Endodermal cell (in vitro differentiated cells): ENCODE measurements around the gene AMOTL2. TPM values are rescaled to one million over a fixed set of nuclear protein-coding genes. Genes with fewer than 3 reads are reported as not detected.

Source experiments
- DNase-seq: peaks from one replicate; pipeline ENCODE4 v3.0.0-alpha.2; 2017
- H3K27ac ChIP-seq: 2 replicates; pipeline ENCODE4 v1.5.1; 2013; ENCODE audit warnings: mild to moderate bottlenecking, low read depth, low read length, moderate library complexity
- H3K27me3 ChIP-seq: 2 replicates; pipeline ENCODE4 v1.6.1; 2013; ENCODE audit warnings: mild to moderate bottlenecking, low read length, moderate library complexity; ENCODE audit not compliant: insufficient read depth, control insufficient read depth, poor library complexity, severe bottlenecking
- H3K36me3 ChIP-seq: 2 replicates; pipeline ENCODE4 v1.7.0; 2013; ENCODE audit warnings: mild to moderate bottlenecking, low read length, moderate library complexity; ENCODE audit not compliant: control insufficient read depth, insufficient read depth
- H3K4me1 ChIP-seq: one replicate; pipeline ENCODE4 v1.7.0; 2013; ENCODE audit warnings: low read length; ENCODE audit not compliant: control insufficient read depth, insufficient read depth
- H3K4me3 ChIP-seq: 2 replicates; pipeline ENCODE4 v1.5.1; 2013; ENCODE audit warnings: mild to moderate bottlenecking, low read length, moderate library complexity
- H3K9ac ChIP-seq: 2 replicates; pipeline ENCODE4 v1.6.1; 2013; ENCODE audit warnings: mild to moderate bottlenecking, low read length, moderate library complexity; ENCODE audit not compliant: poor library complexity, severe bottlenecking; ENCODE audit errors: extremely low read depth
- H3K9me3 ChIP-seq: 2 replicates; pipeline ENCODE4 v1.6.1; 2013; ENCODE audit warnings: mild to moderate bottlenecking, low read length, moderate library complexity; ENCODE audit not compliant: control insufficient read depth
- H3K27ac Mint-ChIP-seq: 2 replicates; pipeline ENCODE4 v1.8.0; 2020; ENCODE audit warnings: mixed read lengths
- H3K27me3 Mint-ChIP-seq: 2 replicates; pipeline ENCODE4 v1.8.0; 2021; ENCODE audit warnings: mild to moderate bottlenecking, mixed read lengths; ENCODE audit not compliant: insufficient read depth
- H3K36me3 Mint-ChIP-seq: 2 replicates; pipeline ENCODE4 v1.8.0; 2020; ENCODE audit warnings: low read depth, mixed read lengths
- H3K4me1 Mint-ChIP-seq: 2 replicates; pipeline ENCODE4 v1.8.0; 2020; ENCODE audit warnings: mixed read lengths
- H3K4me3 Mint-ChIP-seq: 2 replicates; pipeline ENCODE4 v1.8.0; 2020; ENCODE audit warnings: mild to moderate bottlenecking, moderate library complexity, mixed read lengths
- H3K9me3 Mint-ChIP-seq: 2 replicates; pipeline ENCODE4 v1.8.0; 2020; ENCODE audit warnings: mild to moderate bottlenecking, mixed read lengths
- CTCF ChIP-seq: fragments of 200-600 bp; sonication (generic); conservative IDR thresholded peaks from 2 replicates; pipeline ENCODE4 v1.5.0; 2021; ENCODE audit warnings: antibody characterized with exemption, mild to moderate bottlenecking
- WGBS, 2 experiments: methylation state at CpG; one replicate each; pipeline versions ENCODE4 v1.1.5 to v1.1.7; 2013; ENCODE audit warnings: missing lambda C conversion rate in 2 of 2, mixed read lengths in 1 of 2; ENCODE audit not compliant: insufficient coverage in 1 of 2, insufficient read length in 1 of 2; 5-methylcytosine and 5-hydroxymethylcytosine counted together
- total RNA-seq, 2 donors: library from RNA; stranded (reverse); fragmentation: NEBNext Ultra II Directional in 1 of 2; extraction: Animal tissue kit (Norgen Biotek cat#: 25700) in 1 of 2; gene quantifications; 2 replicates in 1 of 2; 3 replicates in 1 of 2; pipeline ENCODE4 v1.2.1, GENCODE V29; 2021

The AMOTL2 gene
- total RNA-seq, 2 donors from 2014 or later: 109 to 153 TPM

- H3K4me3 ChIP-seq: no peak overlapping the region
- no peaks in the 10 kb centered on the region for H3K36me3 Mint-ChIP-seq
- no peak for TF ChIP-seq CTCF
- H3K27me3 ChIP-seq: no peaks in the 10 kb centered on the region
- H3K27me3 Mint-ChIP-seq: peaks cover 15% of the 10 kb centered on the region
- H3K27ac ChIP-seq: no peak overlapping the region
- H3K36me3 ChIP-seq: no peaks in the 10 kb centered on the region
- no peak overlapping the region for H3K4me3 Mint-ChIP-seq
- H3K9me3 ChIP-seq: no peaks in the 10 kb centered on the region
- H3K9ac ChIP-seq: no peak overlapping the region
- H3K27ac Mint-ChIP-seq: peak overlapping the region; percentile 39
- WGBS, 2 experiments: 69 to 79% methylated on average over 14 of the region's 14 CpGs
- H3K4me1 ChIP-seq: peaks cover 10% of the 10 kb centered on the region
- H3K9me3 Mint-ChIP-seq: no peaks in the 10 kb centered on the region
- H3K4me1 Mint-ChIP-seq: peaks cover 24% of the 10 kb centered on the region
- peak; percentile 68 for DNase-seq
Measured at GRCh38 chr3:134315286-134316106, 58.8 kb downstream of the AMOTL2 start.

DNA sequence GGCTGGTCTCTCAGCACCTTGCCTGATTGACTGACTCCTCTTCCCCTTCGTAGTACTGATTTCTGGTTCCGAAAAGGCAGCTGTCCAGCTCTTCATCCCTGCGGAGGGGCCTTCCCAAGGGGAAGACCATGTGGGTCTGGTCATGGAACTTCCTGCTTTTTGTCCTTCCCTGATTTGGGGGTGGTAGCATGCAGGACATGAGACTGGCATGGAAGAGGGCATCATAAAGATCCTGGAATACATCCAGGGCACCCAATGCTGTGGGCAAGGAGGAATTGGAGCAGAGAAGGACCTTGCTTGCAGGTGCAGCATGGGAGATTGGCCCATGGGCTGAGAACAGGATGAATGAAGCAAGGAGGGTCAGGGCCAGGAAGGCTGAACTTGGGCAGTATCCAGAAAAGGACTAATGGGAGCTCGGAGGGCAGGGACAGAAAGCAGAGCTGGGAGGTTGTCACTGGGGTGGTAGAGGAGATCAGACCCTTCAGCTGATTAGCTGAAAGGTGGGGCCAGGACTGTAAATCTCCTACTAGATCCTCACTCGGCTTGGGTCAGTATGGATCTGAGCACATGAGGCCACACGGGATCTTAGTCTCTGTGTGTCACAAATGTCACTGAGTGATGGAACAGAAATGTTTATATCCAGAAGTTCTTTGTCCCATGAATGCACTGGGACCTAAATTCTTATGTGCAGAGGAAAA, 59.5 kb downstream of the AMOTL2 start:
- H3K4me1 ChIP-seq: peaks cover 10% of the 10 kb centered on the region
- no peak for TF ChIP-seq CTCF
- no peaks in the 10 kb centered on the region for H3K27me3 ChIP-seq
- Mint-ChIP-seq H3K4me1 (peaks cover 28% of the 10 kb centered on the region), H3K36me3 (no peaks in the 10 kb centered on the region), H3K27me3 (peaks cover 19% of the 10 kb centered on the region), H3K27ac (peak overlapping the region; percentile 12), H3K9me3 (no peaks in the 10 kb centered on the region), H3K4me3 (no peak overlapping the region)
- no peaks in the 10 kb centered on the region for H3K36me3 ChIP-seq
- WGBS, 2 experiments: 93 to 95% methylated on average over 4 to 6 of the region's 6 CpGs
- no peak overlapping the region for H3K27ac ChIP-seq
- no peak overlapping the region for H3K9ac ChIP-seq
- H3K9me3 ChIP-seq: no peaks in the 10 kb centered on the region
- H3K4me3 ChIP-seq: no peak overlapping the region
- DNase-seq: peak; percentile 55

DNA sequence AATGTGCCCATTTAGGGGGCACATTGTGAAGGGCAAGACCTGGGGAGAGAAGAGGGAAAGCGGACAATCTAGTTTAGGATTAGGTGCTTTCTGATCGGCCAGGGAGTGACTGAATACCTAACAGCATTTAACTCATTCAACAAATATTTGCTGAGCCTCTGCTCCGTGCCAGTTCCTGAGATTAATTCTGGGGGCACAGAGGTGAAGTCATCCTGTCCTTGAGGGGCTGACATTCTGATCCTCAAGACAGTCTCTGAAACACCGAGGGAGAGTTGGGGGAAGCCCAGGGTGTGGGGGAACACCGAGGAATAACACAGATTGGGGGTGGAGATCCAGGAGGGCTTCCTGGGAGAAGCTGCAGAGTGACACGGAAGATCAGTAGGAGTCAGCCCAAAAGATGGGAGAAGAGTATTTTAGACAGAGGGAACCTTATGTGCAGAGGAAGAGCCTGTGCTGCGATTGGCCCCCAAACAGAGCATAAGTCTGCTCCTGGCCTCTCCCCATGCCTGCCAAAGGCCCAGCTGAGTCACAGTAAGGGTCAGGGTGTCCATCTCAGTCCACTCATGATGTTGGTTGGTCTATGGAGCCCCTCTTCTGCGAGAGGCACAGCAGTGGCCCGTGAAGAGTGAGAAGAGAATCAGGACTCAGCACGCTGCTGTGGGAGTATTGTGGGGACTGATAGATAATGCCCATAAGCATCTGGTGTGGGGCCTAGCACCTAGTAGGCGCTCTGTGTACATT, 60.2 kb downstream of the AMOTL2 start:
- WGBS, 2 experiments: 85 to 86% methylated on average over 10 to 11 of the region's 11 CpGs
- Mint-ChIP-seq H3K36me3 (no peaks in the 10 kb centered on the region), H3K27ac (peak overlapping the region; percentile 82), H3K27me3 (peaks cover 19% of the 10 kb centered on the region), H3K9me3 (no peaks in the 10 kb centered on the region), H3K4me1 (peaks cover 28% of the 10 kb centered on the region), H3K4me3 (peak overlapping the region; percentile 47)
- Histone ChIP-seq H3K27me3 (no peaks in the 10 kb centered on the region), H3K4me3 (peak overlapping the region; percentile 75), H3K27ac (peak overlapping the region; percentile 69), H3K4me1 (peaks cover 10% of the 10 kb centered on the region), H3K9me3 (no peaks in the 10 kb centered on the region), H3K36me3 (no peaks in the 10 kb centered on the region), H3K9ac (peak overlapping the region; percentile 84)
- DNase-seq: peak; percentile 49
- no peak for TF ChIP-seq CTCF
